Neural progenitor cell (in vitro differentiated cells): ENCODE data around the gene TRABD2B. TPM values are rescaled to one million over a fixed set of nuclear protein-coding genes. Genes with fewer than 3 reads are reported as not detected.

Source experiments
- DNase-seq: peaks from one replicate; pipeline ENCODE4 v3.0.0-alpha.2; 2016; ENCODE audit warnings: low spot score
- H2AFZ ChIP-seq: fragments of 200-600 bp; sonication (generic); replicated peaks from 2 replicates; pipeline ENCODE4 v1.6.1; 2016; ENCODE audit warnings: antibody characterized with exemption
- H3F3A ChIP-seq: fragments of 200-600 bp; sonication (generic); 2 replicates; pipeline ENCODE4 v1.6.1; 2016; ENCODE audit warnings: antibody characterized with exemption, low read depth
- H3K27ac ChIP-seq: fragments of 200-600 bp; sonication (generic); 2 replicates; pipeline ENCODE4 v1.5.1; 2016; ENCODE audit warnings: mild to moderate bottlenecking
- H3K27me3 ChIP-seq: fragments of 200-600 bp; sonication (generic); 2 replicates; pipeline ENCODE4 v1.6.1; 2016; ENCODE audit warnings: mild to moderate bottlenecking, moderate library complexity
- H3K36me3 ChIP-seq: fragments of 200-600 bp; sonication (generic); 2 replicates; pipeline ENCODE4 v1.5.1; 2016
- H3K4me1 ChIP-seq: fragments of 200-600 bp; sonication (generic); 2 replicates; pipeline ENCODE4 v1.6.1; 2016; ENCODE audit warnings: mixed run types
- H3K4me2 ChIP-seq: fragments of 200-600 bp; sonication (generic); 2 replicates; pipeline ENCODE4 v1.6.1; 2016
- H3K4me3 ChIP-seq: fragments of 200-600 bp; sonication (generic); 2 replicates; pipeline ENCODE4 v1.5.1; 2016
- H3K79me2 ChIP-seq: fragments of 200-600 bp; sonication (generic); 2 replicates; pipeline ENCODE4 v1.6.1; 2016; ENCODE audit warnings: low read depth
- H3K9ac ChIP-seq: fragments of 200-600 bp; sonication (generic); 2 replicates; pipeline ENCODE4 v1.6.1; 2016
- H3K9me3 ChIP-seq: fragments of 200-600 bp; sonication (generic); 2 replicates; pipeline ENCODE4 v1.5.1; 2016; ENCODE audit warnings: low read depth
- H4K20me1 ChIP-seq: fragments of 200-600 bp; sonication (generic); 2 replicates; pipeline ENCODE4 v1.6.1; 2016; ENCODE audit warnings: low read depth
- H3K27ac Mint-ChIP-seq: 3 replicates; pipeline ENCODE4 v1.8.0; 2021; ENCODE audit warnings: mixed read lengths
- H3K27me3 Mint-ChIP-seq: 2 replicates; pipeline ENCODE4 v1.8.0; 2022; ENCODE audit warnings: low read depth, mild to moderate bottlenecking, inconsistent platforms, moderate library complexity, mixed read lengths; ENCODE audit not compliant: insufficient read depth
- H3K36me3 Mint-ChIP-seq: 3 replicates; pipeline ENCODE4 v1.8.0; 2021; ENCODE audit warnings: mixed read lengths
- H3K4me1 Mint-ChIP-seq: 3 replicates; pipeline ENCODE4 v1.8.0; 2021; ENCODE audit warnings: mixed read lengths
- H3K4me3 Mint-ChIP-seq: 3 replicates; pipeline ENCODE4 v1.8.0; 2021; ENCODE audit warnings: mild to moderate bottlenecking, moderate library complexity, mixed read lengths
- H3K9me3 Mint-ChIP-seq: 3 replicates; pipeline ENCODE4 v1.8.0; 2020; ENCODE audit warnings: mixed read lengths
- CTCF ChIP-seq: fragments of 200-600 bp; sonication (generic); IDR thresholded peaks from 2 replicates; pipeline ENCODE4 v1.5.1; 2017; ENCODE audit warnings: antibody characterized with exemption, mild to moderate bottlenecking
- EZH2 ChIP-seq: fragments of 200-600 bp; sonication (generic); IDR thresholded peaks from 2 replicates; pipeline ENCODE4 v1.6.1; 2017; ENCODE audit warnings: antibody characterized with exemption, mild to moderate bottlenecking, moderate library complexity
- EZH2phosphoT487 ChIP-seq: fragments of 200-600 bp; sonication (generic); IDR thresholded peaks from 2 replicates; pipeline ENCODE4 v1.6.1; 2017; ENCODE audit warnings: antibody characterized with exemption
- total RNA-seq: library from RNA; depleted of rRNA; stranded (reverse); fragments of >200 nt; gene quantifications from 2 replicates; pipeline ENCODE4 v1.2.3, GENCODE V29; 2015; ENCODE audit warnings: low replicate concordance

TRABD2B gene
- total RNA-seq, 1 donor from 2014 or later, result 0.09 TPM

DNA sequence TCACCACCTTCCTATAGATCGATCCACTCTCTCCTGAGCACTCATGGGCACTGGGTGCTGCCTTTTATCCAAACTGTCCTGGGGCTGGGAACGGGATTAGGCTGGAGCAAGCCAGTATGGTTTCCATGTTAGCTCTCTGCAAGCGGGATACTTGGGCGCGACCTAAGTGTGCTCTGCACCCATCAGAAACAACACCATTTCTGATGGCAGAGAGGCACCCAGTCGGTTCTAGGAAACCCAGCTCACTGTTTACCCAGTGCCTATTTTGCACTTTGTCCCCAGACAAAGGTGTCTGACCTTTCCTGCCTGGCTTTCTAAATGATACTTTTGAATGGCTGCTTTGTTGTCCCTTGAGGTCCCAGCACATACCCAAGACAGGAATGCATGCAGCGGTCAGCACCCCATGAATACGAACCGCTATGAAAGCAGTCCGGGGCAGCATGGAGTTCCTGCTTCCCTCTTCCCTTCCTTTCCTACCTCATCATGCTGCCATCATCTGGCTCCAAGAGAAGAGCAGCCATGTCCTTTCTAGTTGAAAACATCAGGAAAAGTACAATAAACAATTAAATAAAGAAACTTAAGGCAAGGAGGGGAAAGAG lies 83.9 kb downstream of the TRABD2B start:
- H3K27me3 Mint-ChIP-seq, result peaks cover 9% of the 10 kb centered on the region
- H3K27ac Mint-ChIP-seq, result peak overlapping the region; percentile 13
- Histone ChIP-seq H4K20me1 (no peaks in the 10 kb centered on the region), H3F3A (no peaks in the 10 kb centered on the region), H3K4me1 (peaks cover 35% of the 10 kb centered on the region), H2AFZ (no peak overlapping the region), H3K79me2 (no peaks in the 10 kb centered on the region), H3K36me3 (no peaks in the 10 kb centered on the region), H3K4me3 (no peak overlapping the region), H3K27ac (no peak overlapping the region), H3K9me3 (no peaks in the 10 kb centered on the region), H3K4me2 (no peak overlapping the region), H3K27me3 (no peaks in the 10 kb centered on the region), H3K9ac (no peak overlapping the region)
- DNase-seq, result peak; percentile 43
- H3K36me3 Mint-ChIP-seq, result peaks cover 2% of the 10 kb centered on the region
- no peak overlapping the region for H3K4me3 Mint-ChIP-seq
- no peaks in the 10 kb centered on the region for H3K9me3 Mint-ChIP-seq
- H3K4me1 Mint-ChIP-seq, result peaks cover 77% of the 10 kb centered on the region
- TF ChIP-seq CTCF, result no peak
- no peak for TF ChIP-seq EZH2phosphoT487
- TF ChIP-seq EZH2, result no peak

DNA sequence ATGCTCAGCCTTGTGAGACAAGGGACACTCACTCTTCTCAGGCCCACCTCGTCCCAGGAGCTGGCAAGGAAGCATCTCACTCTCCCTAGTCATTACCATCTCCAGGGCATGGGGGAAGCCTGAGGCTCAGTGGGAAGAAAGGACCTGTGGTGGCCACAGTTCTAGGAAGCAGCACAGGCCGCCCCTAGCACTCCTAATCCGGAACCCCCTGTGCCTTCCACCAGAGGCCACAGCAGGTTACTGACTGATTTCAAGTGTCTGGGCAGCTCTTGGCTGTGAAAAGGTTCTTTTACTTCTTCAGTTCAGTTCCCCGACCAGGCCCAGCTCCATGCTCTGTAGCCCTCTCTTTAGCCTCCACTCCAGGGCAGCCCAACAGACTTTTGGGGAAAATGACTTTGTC lies 84.4 kb downstream of the TRABD2B start:
- Histone ChIP-seq H2AFZ (no peak overlapping the region), H3K9ac (no peak overlapping the region), H4K20me1 (no peaks in the 10 kb centered on the region), H3K9me3 (no peaks in the 10 kb centered on the region), H3F3A (no peaks in the 10 kb centered on the region), H3K36me3 (no peaks in the 10 kb centered on the region), H3K4me1 (peaks cover 35% of the 10 kb centered on the region), H3K27me3 (no peaks in the 10 kb centered on the region), H3K27ac (no peak overlapping the region), H3K4me2 (no peak overlapping the region), H3K4me3 (no peak overlapping the region), H3K79me2 (no peaks in the 10 kb centered on the region)
- Mint-ChIP-seq H3K27ac (peak overlapping the region; percentile 93), H3K9me3 (no peaks in the 10 kb centered on the region), H3K4me3 (no peak overlapping the region), H3K4me1 (peaks cover 81% of the 10 kb centered on the region), H3K27me3 (peaks cover 9% of the 10 kb centered on the region), H3K36me3 (peaks cover 2% of the 10 kb centered on the region)
- TF ChIP-seq EZH2 (no peak), EZH2phosphoT487 (no peak), CTCF (no peak)
- DNase-seq, result no peak

DNA sequence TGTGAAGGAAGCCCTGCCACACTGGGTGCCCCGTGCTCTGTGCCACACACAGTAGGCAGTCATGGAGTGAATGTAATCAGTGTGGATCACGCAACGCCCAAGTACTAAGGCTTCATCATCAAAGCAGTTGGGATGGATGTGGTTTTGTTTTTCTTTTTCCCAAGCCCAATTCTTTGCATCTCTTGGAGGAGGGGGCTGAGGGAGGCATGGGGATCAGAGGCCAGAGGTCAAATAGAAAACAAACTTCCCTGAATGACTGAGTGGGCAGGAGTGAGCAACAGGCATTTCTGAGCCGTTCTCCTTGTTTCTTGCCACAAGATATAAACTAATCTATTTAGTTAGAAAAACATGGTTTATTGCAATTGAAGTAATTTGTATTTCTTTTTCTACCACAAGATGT lies 85.3 kb downstream of the TRABD2B start:
- Mint-ChIP-seq H3K4me1 (peaks cover 87% of the 10 kb centered on the region), H3K27ac (peak overlapping the region; percentile 74), H3K9me3 (no peaks in the 10 kb centered on the region), H3K4me3 (peak overlapping the region; percentile 36), H3K36me3 (peaks cover 2% of the 10 kb centered on the region), H3K27me3 (peaks cover 7% of the 10 kb centered on the region)
- Histone ChIP-seq H4K20me1 (no peaks in the 10 kb centered on the region), H3K9me3 (no peaks in the 10 kb centered on the region), H3K4me3 (no peak overlapping the region), H3K27ac (no peak overlapping the region), H3K27me3 (no peaks in the 10 kb centered on the region), H3K4me2 (no peak overlapping the region), H3F3A (no peaks in the 10 kb centered on the region), H2AFZ (no peak overlapping the region), H3K9ac (no peak overlapping the region), H3K79me2 (no peaks in the 10 kb centered on the region), H3K36me3 (no peaks in the 10 kb centered on the region), H3K4me1 (peaks cover 36% of the 10 kb centered on the region)
- TF ChIP-seq EZH2phosphoT487, result no peak
- no peak for TF ChIP-seq CTCF
- no peak for TF ChIP-seq EZH2
- peak; percentile 29 for DNase-seq
